HG02588 (cell line): Measurements from ENCODE around the gene XPNPEP3.
"Not testable (repeated sequence)": the region's sequence is repeated elsewhere in the genome, so short reads cannot be mapped to it uniquely, and the experiment has no call there.

Experiments
- ATAC-seq: cut with Tn5 transposase; IDR thresholded peaks from one replicate; pipeline ENCODE4 v1.9.1; 2021; ENCODE audit warnings: mild to moderate bottlenecking, moderate library complexity; ENCODE audit not compliant: unreplicated experiment

XPNPEP3 gene

GRCh38 chr22:40856513-40857308 lies at the start of gene XPNPEP3, which contains the start of gene ST13:
TSS of gene XPNPEP3 (plus strand) at chr22:40857148. CDS start at chr22:40857182, 34 bp downstream.
TSS of gene ST13 (minus strand) at chr22:40856639. CDS start at chr22:40856540, 99 bp downstream.
- peak; percentile 88 for ATAC-seq

GRCh38 chr22:40808018-40808841 lies 48.7 kb upstream of the XPNPEP3 start:
- ATAC-seq, result no peak

- no peak for ATAC-seq
Observed at GRCh38 chr22:40813912-40814315, 43.0 kb upstream of the XPNPEP3 start.

- no peak for ATAC-seq
Observed at GRCh38 chr22:40817737-40818136, 39.2 kb upstream of the XPNPEP3 start.

GRCh38 chr22:40818192-40818746 lies 38.7 kb upstream of the XPNPEP3 start:
- ATAC-seq, result peak; percentile 6

- ATAC-seq, result peak; percentile 80
Observed at GRCh38 chr22:40818747-40819598, 38.0 kb upstream of the XPNPEP3 start, which contains the start of gene SLC25A17. TSS of gene SLC25A17 (minus strand) at chr22:40819346. CDS start at chr22:40819248, 98 bp downstream.

GRCh38 chr22:40819599-40820140 lies 37.3 kb upstream of the XPNPEP3 start:
- ATAC-seq, result no peak

GRCh38 chr22:40823426-40823825 lies 33.5 kb upstream of the XPNPEP3 start:
- ATAC-seq, result no peak

GRCh38 chr22:40826292-40826691 lies 30.7 kb upstream of the XPNPEP3 start:
- ATAC-seq, result not testable (repeated sequence)

GRCh38 chr22:40826984-40827741 lies 29.8 kb upstream of the XPNPEP3 start:
- no peak for ATAC-seq

- no peak for ATAC-seq
Observed at GRCh38 chr22:40829131-40829530, 27.8 kb upstream of the XPNPEP3 start.

- no peak for ATAC-seq
Observed at GRCh38 chr22:40834619-40835018, 22.3 kb upstream of the XPNPEP3 start.

GRCh38 chr22:40838486-40838885 lies 18.5 kb upstream of the XPNPEP3 start:
- no peak for ATAC-seq

- ATAC-seq, result no peak
Observed at GRCh38 chr22:40844951-40845350, 12.0 kb upstream of the XPNPEP3 start.

- not testable (repeated sequence) for ATAC-seq
Observed at GRCh38 chr22:40845816-40846215, 11.1 kb upstream of the XPNPEP3 start.

- ATAC-seq, result no peak
Observed at GRCh38 chr22:40853333-40853732, 3.6 kb upstream of the XPNPEP3 start.

GRCh38 chr22:40853961-40854360 lies 3.0 kb upstream of the XPNPEP3 start:
- no peak for ATAC-seq

GRCh38 chr22:40855071-40855978 lies 1.6 kb upstream of the XPNPEP3 start:
- ATAC-seq, result no peak
